Measurements from ENCODE around the gene ZNF497. TPM values are rescaled to one million over a fixed set of nuclear protein-coding genes. Genes with fewer than 3 reads are reported as not detected.

ZNF497 gene
- total and polyA plus RNA-seq, 4 donors, result 0.97 to 3.8 (median 2.4) TPM

DNA sequence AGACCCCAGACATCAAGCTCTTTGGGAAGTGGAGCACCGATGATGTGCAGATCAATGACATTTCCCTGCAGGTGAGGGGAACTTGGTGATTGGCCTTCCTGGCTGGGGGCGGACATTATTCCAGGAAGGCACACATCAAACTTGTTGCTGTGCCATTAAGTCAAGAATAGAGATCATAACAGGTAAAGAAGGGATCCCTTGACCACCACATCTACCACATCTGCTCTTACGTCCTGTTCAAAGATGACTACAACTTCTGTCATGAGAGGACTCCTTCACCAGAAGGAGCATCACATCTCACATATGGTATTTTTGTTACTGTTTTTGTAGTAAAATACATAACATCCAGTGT is 25.6 kb upstream of the ZNF497 start:
- H3K36me3 ChIP-seq (ENCODE audit: control insufficient read depth in 4 of 4, insufficient read depth in 4 of 4, low read length in 4 of 4), result peaks cover 8 to 14% (median 11%) of the 10 kb centered on the region in 4 donors
- TF ChIP-seq, protein P1, sequence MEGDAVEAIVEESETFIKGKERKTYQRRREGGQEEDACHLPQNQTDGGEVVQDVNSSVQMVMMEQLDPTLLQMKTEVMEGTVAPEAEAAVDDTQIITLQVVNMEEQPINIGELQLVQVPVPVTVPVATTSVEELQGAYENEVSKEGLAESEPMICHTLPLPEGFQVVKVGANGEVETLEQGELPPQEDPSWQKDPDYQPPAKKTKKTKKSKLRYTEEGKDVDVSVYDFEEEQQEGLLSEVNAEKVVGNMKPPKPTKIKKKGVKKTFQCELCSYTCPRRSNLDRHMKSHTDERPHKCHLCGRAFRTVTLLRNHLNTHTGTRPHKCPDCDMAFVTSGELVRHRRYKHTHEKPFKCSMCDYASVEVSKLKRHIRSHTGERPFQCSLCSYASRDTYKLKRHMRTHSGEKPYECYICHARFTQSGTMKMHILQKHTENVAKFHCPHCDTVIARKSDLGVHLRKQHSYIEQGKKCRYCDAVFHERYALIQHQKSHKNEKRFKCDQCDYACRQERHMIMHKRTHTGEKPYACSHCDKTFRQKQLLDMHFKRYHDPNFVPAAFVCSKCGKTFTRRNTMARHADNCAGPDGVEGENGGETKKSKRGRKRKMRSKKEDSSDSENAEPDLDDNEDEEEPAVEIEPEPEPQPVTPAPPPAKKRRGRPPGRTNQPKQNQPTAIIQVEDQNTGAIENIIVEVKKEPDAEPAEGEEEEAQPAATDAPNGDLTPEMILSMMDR (IDR thresholded peaks at IDR 0.05; ENCODE audit: control extremely low read depth, extremely low read depth), result no peak
- peak overlapping the region in 1 of 2 donors; percentile 80 for H3K9ac ChIP-seq (ENCODE audit: insufficient read depth in 1 of 2, low read length in 2 of 2)

DNA sequence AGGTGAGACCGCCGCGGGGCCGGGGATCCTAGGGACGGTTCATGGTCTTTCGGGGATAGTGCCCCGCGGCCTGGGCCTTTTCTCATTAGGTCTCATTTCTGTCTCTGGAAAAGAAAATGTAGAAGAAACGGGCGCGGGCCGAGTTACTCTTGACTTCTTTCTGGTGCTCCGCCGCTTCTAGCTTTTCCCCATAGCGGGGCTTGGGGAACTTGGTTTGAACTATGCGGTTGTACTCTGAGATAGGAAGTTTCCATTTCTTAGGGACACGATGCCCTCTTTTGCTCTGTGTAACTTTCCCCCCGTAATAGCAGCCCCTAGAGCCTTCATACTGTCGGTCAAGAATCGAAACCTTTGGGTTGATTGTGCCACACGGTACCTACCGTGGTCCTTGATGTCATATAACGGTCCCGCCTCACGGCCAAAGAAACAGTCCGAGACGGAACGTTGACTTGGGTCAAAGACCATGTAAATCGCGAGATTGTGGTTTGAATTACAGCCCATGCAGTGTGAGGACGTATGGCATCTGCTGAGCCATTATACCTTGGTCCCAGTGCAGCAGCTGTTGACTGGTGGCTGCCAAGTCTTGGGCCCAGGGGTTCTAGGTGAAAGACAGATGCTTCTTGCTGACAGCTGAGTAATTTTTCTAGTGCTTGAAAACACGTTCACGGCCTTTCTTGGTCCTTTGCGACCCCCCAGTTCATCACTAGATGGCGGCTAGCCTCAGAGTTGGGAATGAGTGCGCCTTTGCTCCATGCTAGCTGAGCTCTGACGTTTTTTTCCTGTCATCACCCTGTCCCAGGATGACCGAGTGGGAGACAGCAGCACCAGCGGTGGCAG is 25.0 kb upstream of the ZNF497 start:
- Histone ChIP-seq H3K4me3 (peak overlapping the region; percentile 77), H3K9ac (ENCODE audit: insufficient read depth in 1 of 2, low read length in 2 of 2) (peak overlapping the region; percentile 49 to 80), H3K9me3 (ENCODE audit: control insufficient read depth in 4 of 4, insufficient read depth in 3 of 4, low read length in 3 of 4) (no peaks in the 10 kb centered on the region), H3K27me3 (ENCODE audit: control insufficient read depth in 3 of 3, insufficient read depth in 3 of 3, low read length in 2 of 3) (no peaks in the 10 kb centered on the region), H3K36me3 (ENCODE audit: control insufficient read depth in 4 of 4, insufficient read depth in 4 of 4, low read length in 4 of 4) (peaks cover 5 to 11% (median 7%) of the 10 kb centered on the region in 4 donors), H3K27ac (ENCODE audit: low read depth in 1 of 2, low read length in 1 of 2) (peak overlapping the region; percentile 64 to 82), H3K4me1 (ENCODE audit: control insufficient read depth in 5 of 5, insufficient read depth in 5 of 5, low read length in 5 of 5) (peaks cover 0 to 23% (median 16%) of the 10 kb centered on the region in 5 donors)
- whole genome bisulfite sequencing, 2 donors, result 8 to 9% methylated on average over 39 of the region's 39 CpGs
- TF ChIP-seq, protein P1 (IDR thresholded peaks at IDR 0.05; ENCODE audit: control extremely low read depth, extremely low read depth), result no peak
- no peak for ATAC-seq (ENCODE audit: insufficient read depth, low FRiP score)
- no peak for DNase-seq

More for the DNA sequence above, 25.6 kb upstream of the ZNF497 start:
- Histone ChIP-seq H3K27me3 (ENCODE audit: control insufficient read depth in 3 of 3, insufficient read depth in 3 of 3, low read length in 2 of 3) (no peaks in the 10 kb centered on the region), H3K4me3 (peak overlapping the region; percentile 77), H3K27ac (ENCODE audit: low read depth in 1 of 2, low read length in 1 of 2) (no peak overlapping the region), H3K9me3 (ENCODE audit: control insufficient read depth in 4 of 4, insufficient read depth in 3 of 4, low read length in 3 of 4) (no peaks in the 10 kb centered on the region), H3K4me1 (ENCODE audit: control insufficient read depth in 5 of 5, insufficient read depth in 5 of 5, low read length in 5 of 5) (peaks cover 0 to 23% (median 16%) of the 10 kb centered on the region in 5 donors)
- WGBS, 2 donors, result 88% methylated on average over 3 of the region's 3 CpGs
- no peak for ATAC-seq (ENCODE audit: insufficient read depth, low FRiP score)
- DNase-seq, result no peak

DNA sequence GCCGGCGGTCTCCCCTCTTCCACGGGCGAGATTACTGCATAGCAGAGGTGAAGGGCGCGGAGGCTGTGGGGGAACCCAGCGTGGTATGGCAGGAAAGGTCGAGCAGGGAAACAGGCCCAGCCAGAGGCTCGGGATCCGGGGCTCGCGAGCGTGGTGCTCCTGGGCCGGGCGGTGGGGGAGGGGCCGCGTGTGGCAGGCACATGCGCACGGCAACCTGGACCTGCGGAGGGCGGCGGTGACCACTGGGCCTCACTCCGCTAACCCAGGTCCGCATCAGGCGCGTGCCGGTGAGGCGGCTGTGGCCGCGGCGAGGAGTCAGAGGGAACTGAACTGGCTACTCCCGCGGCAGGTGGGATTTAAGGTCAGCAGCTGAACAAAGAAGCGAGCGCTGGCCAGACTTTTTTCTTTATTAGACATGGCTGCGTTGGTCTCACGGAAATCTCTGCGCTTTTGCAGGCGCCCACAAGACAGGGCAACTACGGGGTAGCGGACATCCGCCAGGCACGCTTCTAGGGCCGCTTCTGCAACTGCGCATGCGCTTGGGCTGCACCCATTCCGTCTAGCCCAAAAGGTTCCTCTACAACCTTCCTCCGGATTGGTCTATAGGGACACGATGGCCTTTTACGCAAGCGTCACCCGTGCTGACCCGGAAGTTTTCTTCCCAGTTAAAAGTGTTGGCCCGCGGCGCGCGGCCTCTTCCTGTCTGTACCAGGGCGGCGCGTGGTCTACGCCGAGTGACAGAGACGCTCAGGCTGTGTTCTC is 24.2 kb upstream of the ZNF497 start, which contains the start of gene RPS5:
RPS5 (plus strand) TSS at position 694 of the 762 bp plus-strand sequence. CDS start 869 bp downstream, outside the sequence.
- peak within 1 kb of the TSS; percentile 80 to 94 for H3K9ac ChIP-seq (ENCODE audit: insufficient read depth in 1 of 2, low read length in 2 of 2)
- peak within 1 kb of the TSS; percentile 77 for H3K4me3 ChIP-seq
- DNase-seq, result peak; percentile 97 to 100 (median 99)
- peak within 1 kb of the TSS; percentile 97 to 99 for H3K27ac ChIP-seq (ENCODE audit: low read depth in 1 of 2, low read length in 1 of 2)
- H3K4me1 ChIP-seq (ENCODE audit: control insufficient read depth in 5 of 5, insufficient read depth in 5 of 5, low read length in 5 of 5), result peaks cover 0 to 25% (median 17%) of the 10 kb centered on the region in 5 donors
- H3K27me3 ChIP-seq (ENCODE audit: control insufficient read depth in 3 of 3, insufficient read depth in 3 of 3, low read length in 2 of 3), result no peaks in the 10 kb centered on the region
- TF ChIP-seq, protein P1 (IDR thresholded peaks at IDR 0.05; ENCODE audit: control extremely low read depth, extremely low read depth), result no peak
- peaks cover 3 to 8% (median 7%) of the 10 kb centered on the region in 4 donors for H3K36me3 ChIP-seq (ENCODE audit: control insufficient read depth in 4 of 4, insufficient read depth in 4 of 4, low read length in 4 of 4)
- 0 to 1% methylated on average over 57 to 64 of the region's 64 CpGs for WGBS, 2 donors
- peak; percentile 92 for ATAC-seq (ENCODE audit: insufficient read depth, low FRiP score)
- no peaks in the 10 kb centered on the region for H3K9me3 ChIP-seq (ENCODE audit: control insufficient read depth in 4 of 4, insufficient read depth in 3 of 4, low read length in 3 of 4)
